Aorta (tissue), 5 donors: ENCODE data around the gene COL1A1. TPM values are rescaled to one million over a fixed set of nuclear protein-coding genes. Genes with fewer than 3 reads are reported as not detected.

Experiments used
- ATAC-seq: fragments of 200-7000 bp; cut with Tn5 transposase; one replicate; pipeline ENCODE4 v1.9.1; 2022; ENCODE audit warnings: moderate library complexity; ENCODE audit not compliant: low FRiP score
- DNase-seq, 2 donors: peaks; one replicate each; pipeline ENCODE4 v3.0.0-alpha.2; 2020
- H3K27ac ChIP-seq, 2 donors: one replicate each; pipeline ENCODE4 v1.5.1; 2013; ENCODE audit warnings: low read length in 2 of 2, mild to moderate bottlenecking in 2 of 2, moderate library complexity in 2 of 2, control low read depth in 1 of 2, inconsistent platforms in 1 of 2, low read depth in 1 of 2
- H3K27me3 ChIP-seq, 2 donors: one replicate each; pipeline ENCODE4 v1.6.1; 2013; ENCODE audit warnings: control low read depth in 1 of 2, low read length in 1 of 2, mild to moderate bottlenecking in 1 of 2, moderate library complexity in 1 of 2; ENCODE audit not compliant: insufficient read depth in 2 of 2, control insufficient read depth in 1 of 2
- H3K36me3 ChIP-seq, 2 donors: one replicate each; pipeline ENCODE4 v1.6.1; 2013; ENCODE audit warnings: control low read depth in 1 of 2, low read length in 1 of 2, mild to moderate bottlenecking in 1 of 2; ENCODE audit not compliant: insufficient read depth in 2 of 2, control insufficient read depth in 1 of 2
- H3K4me1 ChIP-seq, 2 donors: one replicate each; pipeline ENCODE4 v1.6.1; 2013; ENCODE audit warnings: low read length in 2 of 2, control low read depth in 1 of 2, mild to moderate bottlenecking in 1 of 2, moderate library complexity in 1 of 2; ENCODE audit not compliant: insufficient read depth in 2 of 2, control insufficient read depth in 1 of 2
- H3K4me3 ChIP-seq, 2 donors: one replicate each; pipeline ENCODE4 v1.5.1; 2013; ENCODE audit warnings: low read length in 2 of 2, control low read depth in 1 of 2, mild to moderate bottlenecking in 1 of 2
- H3K9me3 ChIP-seq: one replicate; pipeline ENCODE4 v1.6.1; 2013; ENCODE audit warnings: mild to moderate bottlenecking, low read length; ENCODE audit not compliant: control insufficient read depth
- whole genome bisulfite sequencing, 2 donors: extraction: QIAGEN DNeasy Blood & Tissue Kit; methylation state at CpG; one replicate each; pipeline ENCODE4 v1.1.7; 2013; 5-methylcytosine and 5-hydroxymethylcytosine counted together
- intact Hi-C, 2 donors: fragments of 100-400 bp; cut with DNase I; formaldehyde crosslinking; loops; one replicate each; pipeline versions ENCODE4 v1.14.2 to v1.15.0; 2022
- polyA plus RNA-seq, 2 donors: library from polyadenylated mRNA; stranded (reverse); fragments of 200-250 nt; gene quantifications; one replicate each; pipeline ENCODE4 v1.2.3, GENCODE V29; 2013
- total RNA-seq, 2 donors: library from RNA; stranded (reverse); fragmentation: NEBNext Ultra II Directional; extraction: Animal tissue kit (Norgen Biotek cat#: 25700); gene quantifications; one replicate each; pipeline ENCODE4 v1.2.1, GENCODE V29; 2021
- donor health status: healthy with polysubstance abuse.
- donor health status: Bipolar disorder and iron deficiency.
- donor health status: DM: no; HTN: no; CAD: no.
- donor health status: DM: no; HTN: no; CAD: no.
- donor health status: DM: yes; HTN: yes; CAD: no.

The COL1A1 gene
- total and polyA plus RNA-seq, 4 donors, result 70.2 to 948 (median 396) TPM

GRCh38 chr17:50144845-50145531 is 56.4 kb downstream of the COL1A1 start:
- intact Hi-C loops, result loop anchor here in 1 of 2 donors (5.0 to 10.0 kb wide), 2 partner anchors 48 to 50 kb away; partner anchors contain the start of gene PDK2
- ATAC-seq (no peak), DNase-seq (no peak)
- no peaks in the 10 kb centered on the region for H3K27me3 ChIP-seq
- H3K27ac ChIP-seq, result no peak overlapping the region
- H3K4me1 ChIP-seq, result peaks cover 0 to 3% of the 10 kb centered on the region in 2 donors
- H3K9me3 ChIP-seq, result no peaks in the 10 kb centered on the region
- H3K4me3 ChIP-seq, result no peak overlapping the region
- H3K36me3 ChIP-seq, result no peaks in the 10 kb centered on the region
- 76 to 78% methylated on average over 16 of the region's 16 CpGs for WGBS, 2 donors

DNA sequence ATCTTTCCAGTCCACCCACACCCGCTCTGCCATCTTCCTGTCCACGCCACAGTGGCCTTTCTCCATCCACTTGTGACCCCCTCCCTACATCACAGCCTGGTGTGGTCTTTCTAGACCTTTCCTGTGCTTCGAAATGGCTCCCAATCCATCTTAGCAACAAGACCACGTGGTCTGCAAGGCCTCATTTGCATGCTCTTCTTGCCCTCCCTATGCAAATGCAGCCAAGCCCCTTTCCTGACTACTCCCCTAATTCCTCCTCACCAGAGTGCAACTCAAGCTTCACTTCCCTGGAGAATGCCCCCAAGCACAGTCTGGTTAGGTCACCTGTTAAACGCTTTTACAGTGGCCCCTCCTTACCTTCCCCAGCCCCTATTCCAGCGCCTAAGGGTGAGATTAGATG is 57.1 kb downstream of the COL1A1 start:
- H3K27me3 ChIP-seq, result no peaks in the 10 kb centered on the region
- 72 to 78% methylated on average over 6 of the region's 6 CpGs for WGBS, 2 donors
- H3K27ac ChIP-seq, result no peak overlapping the region
- intact Hi-C loops, result loop anchor here in 1 of 2 donors (10.0 kb wide), 1 partner anchor 50 kb away; no protein-coding TSS in a partner anchor
- H3K9me3 ChIP-seq, result no peaks in the 10 kb centered on the region
- no peak overlapping the region for H3K4me3 ChIP-seq
- H3K4me1 ChIP-seq, result peaks cover 0 to 3% of the 10 kb centered on the region in 2 donors
- H3K36me3 ChIP-seq, result peaks cover 0 to 2% of the 10 kb centered on the region in 2 donors
- ATAC-seq (no peak), DNase-seq (no peak)

- intact Hi-C loops, result loop anchor here in 1 of 2 donors (10.0 kb wide), 1 partner anchor 51 kb away; no protein-coding TSS in a partner anchor
- H3K27ac ChIP-seq, result no peak overlapping the region
- ATAC-seq, result no peak
- 87 to 88% methylated on average over 20 of the region's 20 CpGs for WGBS, 2 donors
- H3K36me3 ChIP-seq, result peaks cover 2 to 5% of the 10 kb centered on the region in 2 donors
- no peak for DNase-seq
- peaks cover 0 to 3% of the 10 kb centered on the region in 2 donors for H3K4me1 ChIP-seq
- H3K4me3 ChIP-seq, result no peak overlapping the region
- no peaks in the 10 kb centered on the region for H3K9me3 ChIP-seq
- H3K27me3 ChIP-seq, result no peaks in the 10 kb centered on the region
These were observed 57.8 kb downstream of the COL1A1 start for GRCh38 chr17:50143461-50144176.

- peaks cover 4 to 5% of the 10 kb centered on the region in 2 donors for H3K36me3 ChIP-seq
- no peak for ATAC-seq
These were observed 59.7 kb downstream of the COL1A1 start for GRCh38 chr17:50141745-50142110.

DNA sequence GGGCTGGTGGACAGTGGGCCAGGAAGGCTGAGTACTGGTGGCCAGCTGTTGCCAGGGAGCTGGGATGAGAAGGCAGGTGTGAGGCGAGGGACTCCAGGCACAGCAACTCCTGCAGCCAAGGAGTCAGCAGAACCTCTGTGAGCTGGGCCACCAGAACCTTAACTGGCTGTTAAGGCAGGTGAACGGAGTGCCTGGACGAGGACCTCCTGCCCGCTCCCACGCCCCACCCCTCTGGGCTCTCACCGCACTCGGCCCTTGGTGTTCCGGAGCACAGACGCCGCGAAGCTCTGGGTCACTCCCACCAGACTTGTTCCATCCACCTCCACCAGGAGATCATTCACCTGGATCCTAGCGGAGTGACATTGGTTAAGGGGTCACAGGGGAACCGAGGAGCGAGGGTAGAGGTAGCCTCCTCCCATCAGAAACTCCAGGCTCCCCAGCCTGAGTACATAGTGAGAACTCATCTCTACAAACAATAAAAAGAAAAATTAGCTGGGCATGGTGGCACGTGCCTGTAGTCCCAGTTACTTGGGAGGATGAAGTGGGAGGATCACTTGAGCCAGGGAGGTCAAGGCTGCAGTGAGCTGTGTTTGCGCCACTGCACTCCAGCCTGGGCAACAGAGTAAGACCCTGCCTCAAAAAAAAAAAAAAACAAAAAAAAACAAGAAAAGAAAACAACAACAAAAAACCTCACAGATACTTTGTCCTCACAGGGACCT is 60.2 kb downstream of the COL1A1 start:
- DNase-seq (no peak), ATAC-seq (no peak)
- whole genome bisulfite sequencing, 2 donors, result 89% methylated on average over 16 of the region's 16 CpGs
- H3K36me3 ChIP-seq, result peaks cover 4 to 5% of the 10 kb centered on the region in 2 donors
- intact Hi-C loops, result loop anchor here in 1 of 2 donors (10.0 kb wide), 1 partner anchor 54 kb away; no protein-coding TSS in a partner anchor
- H3K27me3 ChIP-seq, result no peaks in the 10 kb centered on the region
- H3K9me3 ChIP-seq, result no peaks in the 10 kb centered on the region
- no peaks in the 10 kb centered on the region for H3K4me1 ChIP-seq
- no peak overlapping the region for H3K4me3 ChIP-seq
- H3K27ac ChIP-seq, result no peak overlapping the region

More at GRCh38 chr17:50141745-50142110, 59.7 kb downstream of the COL1A1 start:
- H3K4me3 ChIP-seq, result no peak overlapping the region
- H3K27me3 ChIP-seq, result no peaks in the 10 kb centered on the region
- no peak overlapping the region for H3K27ac ChIP-seq
- H3K4me1 ChIP-seq, result peaks cover 0 to 2% of the 10 kb centered on the region in 2 donors
- intact Hi-C loops, result loop anchor here in 1 of 2 donors (10.0 kb wide), 1 partner anchor 53 kb away; no protein-coding TSS in a partner anchor
- no peaks in the 10 kb centered on the region for H3K9me3 ChIP-seq
- 62 to 67% methylated on average over 8 of the region's 8 CpGs for WGBS, 2 donors
- no peak for DNase-seq

DNA sequence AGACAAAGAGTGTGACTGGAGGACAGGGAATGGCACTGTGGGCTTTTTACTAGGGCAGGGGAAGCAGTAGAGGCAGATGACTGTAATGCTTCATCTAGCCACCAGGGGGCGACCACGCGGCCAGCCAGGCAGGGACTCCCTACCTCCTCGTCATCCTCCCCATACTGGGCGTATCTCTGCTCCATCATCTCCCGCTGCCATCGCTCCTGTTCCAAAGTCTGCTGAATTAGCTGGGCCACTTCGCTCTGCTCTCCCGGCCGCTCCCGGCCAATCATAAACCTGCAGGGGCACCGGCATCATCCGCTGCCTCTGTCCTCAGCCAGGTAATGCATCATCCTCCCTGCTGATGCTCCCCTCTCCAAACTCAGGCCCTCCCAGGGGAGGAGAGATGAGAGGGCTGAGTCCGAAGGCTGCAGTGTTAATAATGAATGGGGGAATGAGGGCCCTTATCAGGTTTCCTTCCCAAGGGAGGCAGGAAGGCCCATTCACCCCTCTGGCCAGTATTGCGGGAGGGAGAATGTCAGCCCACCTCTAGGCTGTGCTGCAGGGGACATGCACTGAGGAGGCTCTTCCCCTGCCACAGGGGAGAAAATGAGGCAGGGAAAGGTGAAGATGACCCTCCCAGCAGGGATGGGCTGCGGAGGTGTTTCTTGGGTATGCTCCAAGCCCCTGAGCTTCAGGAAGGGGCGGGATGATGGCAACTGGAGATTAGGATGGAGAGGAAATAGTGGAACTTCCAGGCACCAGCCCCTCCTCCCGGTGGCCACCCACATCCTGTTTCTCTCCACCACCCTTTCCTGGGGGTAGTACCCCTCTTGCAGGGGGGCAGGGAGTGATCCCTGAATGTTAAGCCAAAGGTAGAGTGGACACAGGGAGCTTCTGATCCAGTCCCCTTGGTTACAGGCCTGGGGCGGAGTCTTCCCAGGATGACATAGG is 61.2 kb downstream of the COL1A1 start:
- intact Hi-C loops, result loop anchor here in 1 of 2 donors (10.0 kb wide), 1 partner anchor 55 kb away; no protein-coding TSS in a partner anchor
- 38 to 45% methylated on average over 19 of the region's 19 CpGs for WGBS, 2 donors
- peaks cover 5% of the 10 kb centered on the region in 2 donors for H3K36me3 ChIP-seq

GRCh38 chr17:50139185-50139783 is 62.1 kb downstream of the COL1A1 start:
- intact Hi-C loops, result no loop called here
- ATAC-seq, result no peak
- Histone ChIP-seq H3K9me3 (no peaks in the 10 kb centered on the region), H3K36me3 (peaks cover 5% of the 10 kb centered on the region in 2 donors), H3K27ac (no peak overlapping the region), H3K4me1 (no peaks in the 10 kb centered on the region), H3K27me3 (no peaks in the 10 kb centered on the region), H3K4me3 (no peak overlapping the region)
- WGBS, 2 donors, result 81 to 86% methylated on average over 15 of the region's 15 CpGs
- DNase-seq, result no peak

More for the DNA sequence above, 61.2 kb downstream of the COL1A1 start:
- peak; percentile 91 for ATAC-seq
- Histone ChIP-seq H3K27ac (peak overlapping the region in 1 of 2 donors; percentile 14), H3K4me3 (no peak overlapping the region), H3K27me3 (no peaks in the 10 kb centered on the region), H3K4me1 (no peaks in the 10 kb centered on the region), H3K9me3 (no peaks in the 10 kb centered on the region)
- DNase-seq, result peak; percentile 86 to 94
